Stimulated activated CD4-positive, alpha-beta T cell treated with anti-CD3 and anti-CD28 coated beads, TNF-alpha, amount 100 ng/mL, for 24 hours (primary cell): Measurements from ENCODE around the gene SRGN.
"Not testable (repeated sequence)": the region's sequence is repeated elsewhere in the genome, so short reads cannot be mapped to it uniquely, and the experiment has no call there.

Source experiments
- DNase-seq, 3 experiments: peaks; one replicate each; pipeline ENCODE4 v3.0.0-alpha.2; 2020; ENCODE audit warnings: low read depth in 3 of 3

SRGN gene

GRCh38 chr10:69141304-69141703 lies 53.4 kb downstream of the SRGN start:
- DNase-seq: no peak

GRCh38 chr10:69142074-69142473 lies 54.2 kb downstream of the SRGN start:
- not testable (repeated sequence) for DNase-seq

GRCh38 chr10:69142983-69143382 lies 55.1 kb downstream of the SRGN start:
- no peak for DNase-seq

GRCh38 chr10:69145329-69145728 lies 57.4 kb downstream of the SRGN start:
- no peak for DNase-seq

GRCh38 chr10:69145864-69146263 lies 58.0 kb downstream of the SRGN start:
- DNase-seq: no peak

- no peak for DNase-seq
Measured at GRCh38 chr10:69146759-69147158, 58.9 kb downstream of the SRGN start.

GRCh38 chr10:69151984-69152383 lies 64.1 kb downstream of the SRGN start:
- DNase-seq: no peak

- DNase-seq: no peak
Measured at GRCh38 chr10:69153227-69153626, 65.3 kb downstream of the SRGN start.
